HG03354 (cell line): ENCODE data around the gene CHIC1.
"Not testable (repeated sequence)": the region's sequence is repeated elsewhere in the genome, so short reads cannot be mapped to it uniquely, and the experiment has no call there.

ENCODE experiments used
- ATAC-seq: cut with Tn5 transposase; IDR thresholded peaks from one replicate; pipeline ENCODE4 v1.9.1; 2021; ENCODE audit warnings: mild to moderate bottlenecking; ENCODE audit not compliant: unreplicated experiment, poor library complexity, severe bottlenecking

The CHIC1 gene

GRCh38 chrX:73562984-73563737 is at the start of gene CHIC1:
TSS of gene CHIC1 (plus strand) at chrX:73563197. CDS start at chrX:73563285, 88 bp downstream.
- peak; percentile 73 for ATAC-seq

GRCh38 chrX:73522823-73523222 is 40.2 kb upstream of the CHIC1 start:
- not testable (repeated sequence) for ATAC-seq

- ATAC-seq: no peak
Observed at GRCh38 chrX:73524906-73525305, 38.1 kb upstream of the CHIC1 start.

GRCh38 chrX:73525928-73526690 is 36.9 kb upstream of the CHIC1 start:
- no peak for ATAC-seq

- ATAC-seq: not testable (repeated sequence)
Observed at GRCh38 chrX:73531655-73532054, 31.3 kb upstream of the CHIC1 start.

GRCh38 chrX:73556159-73556558 is 6.8 kb upstream of the CHIC1 start:
- ATAC-seq: no peak

GRCh38 chrX:73561801-73562200 is 1.2 kb upstream of the CHIC1 start:
- ATAC-seq: no peak

- peak; percentile 19 for ATAC-seq
Observed at GRCh38 chrX:73562458-73562857, 539 bp upstream of the CHIC1 start.

GRCh38 chrX:73563738-73564068 is 706 bp downstream of the CHIC1 start:
- ATAC-seq: peak; percentile 35

- no peak for ATAC-seq
Observed at GRCh38 chrX:73577361-73577760, 14.4 kb downstream of the CHIC1 start.

- ATAC-seq: no peak
Observed at GRCh38 chrX:73581002-73581628, 18.1 kb downstream of the CHIC1 start.

- not testable (repeated sequence) for ATAC-seq
Observed at GRCh38 chrX:73597758-73598157, 34.8 kb downstream of the CHIC1 start.

GRCh38 chrX:73615022-73615421 is 52.0 kb downstream of the CHIC1 start:
- no peak for ATAC-seq

- ATAC-seq: not testable (repeated sequence)
Observed at GRCh38 chrX:73641669-73642068, 78.7 kb downstream of the CHIC1 start.

GRCh38 chrX:73647212-73647611 is 84.2 kb downstream of the CHIC1 start:
- peak; percentile 60 for ATAC-seq

GRCh38 chrX:73647632-73648322 is 84.8 kb downstream of the CHIC1 start:
- ATAC-seq: peak; percentile 69

- not testable (repeated sequence) for ATAC-seq
Observed at GRCh38 chrX:73661322-73661721, 98.3 kb downstream of the CHIC1 start.

GRCh38 chrX:73668779-73669178 is 105.8 kb downstream of the CHIC1 start:
- no peak for ATAC-seq

- no peak for ATAC-seq
Observed at GRCh38 chrX:73681408-73681807, 118.4 kb downstream of the CHIC1 start.

GRCh38 chrX:73683236-73683859 is 120.4 kb downstream of the CHIC1 start:
- no peak for ATAC-seq
